Measurements from ENCODE around the gene MSI2.

MSI2 gene

GRCh38 chr17:57631871-57632270 lies 375.5 kb downstream of the MSI2 start:
- no peak for DNase-seq

GRCh38 chr17:57632294-57632693 lies 376.0 kb downstream of the MSI2 start:
- no peak for DNase-seq

- DNase-seq = no peak
These were observed 376.9 kb downstream of the MSI2 start for GRCh38 chr17:57633236-57633635.

- DNase-seq = no peak
These were observed 378.6 kb downstream of the MSI2 start for GRCh38 chr17:57634713-57635465.

- no peak for DNase-seq
These were observed 380.0 kb downstream of the MSI2 start for GRCh38 chr17:57636274-57636673.

GRCh38 chr17:57636985-57637665 lies 380.8 kb downstream of the MSI2 start:
- no peak for DNase-seq

- no peak for DNase-seq
These were observed 381.3 kb downstream of the MSI2 start for GRCh38 chr17:57637666-57638010.

- DNase-seq = no peak
These were observed 382.0 kb downstream of the MSI2 start for GRCh38 chr17:57638284-57638683.

- no peak for DNase-seq
These were observed 383.1 kb downstream of the MSI2 start for GRCh38 chr17:57639381-57639780.

- DNase-seq = no peak
These were observed 383.8 kb downstream of the MSI2 start for GRCh38 chr17:57640079-57640478.

- DNase-seq = no peak
These were observed 385.4 kb downstream of the MSI2 start for GRCh38 chr17:57641761-57642160.

GRCh38 chr17:57643062-57643461 lies 386.7 kb downstream of the MSI2 start:
- DNase-seq = no peak

GRCh38 chr17:57644326-57644725 lies 388.0 kb downstream of the MSI2 start:
- DNase-seq = no peak

- no peak for DNase-seq
These were observed 389.8 kb downstream of the MSI2 start for GRCh38 chr17:57645950-57646665.

- no peak for DNase-seq
These were observed 392.4 kb downstream of the MSI2 start for GRCh38 chr17:57648720-57649119.

- DNase-seq = no peak
These were observed 392.9 kb downstream of the MSI2 start for GRCh38 chr17:57649191-57649590.

- DNase-seq = no peak
These were observed 393.6 kb downstream of the MSI2 start for GRCh38 chr17:57649731-57650484.

- DNase-seq = no peak
These were observed 394.2 kb downstream of the MSI2 start for GRCh38 chr17:57650548-57650947.

GRCh38 chr17:57651451-57651850 lies 395.1 kb downstream of the MSI2 start:
- DNase-seq = no peak

- DNase-seq = no peak
These were observed 395.7 kb downstream of the MSI2 start for GRCh38 chr17:57651996-57652395.

- DNase-seq = no peak
These were observed 396.5 kb downstream of the MSI2 start for GRCh38 chr17:57652811-57653210.

- no peak for DNase-seq
These were observed 397.0 kb downstream of the MSI2 start for GRCh38 chr17:57653279-57653678.

GRCh38 chr17:57654040-57654775 lies 397.9 kb downstream of the MSI2 start:
- no peak for DNase-seq

Measured in NCI-H1930 (cell line).